OCI-LY7 (cell line): ENCODE measurements around the gene OR8B2.

ENCODE experiments used
- CTCF ChIP-seq: fragments of 200-600 bp; sonication (generic); conservative IDR thresholded peaks from 2 replicates; pipeline ENCODE4 v1.5.1; 2014; ENCODE audit warnings: mild to moderate bottlenecking, antibody characterized with exemption, low read length, moderate library complexity, mixed read lengths
- EZH2phosphoT487 ChIP-seq: fragments of 200-600 bp; sonication (generic); IDR thresholded peaks from 2 replicates; pipeline ENCODE4 v1.6.1; 2018; ENCODE audit warnings: low read depth, borderline replicate concordance, mild to moderate bottlenecking, mixed run types, antibody characterized with exemption, low read length, moderate library complexity, mixed read lengths

DNA sequence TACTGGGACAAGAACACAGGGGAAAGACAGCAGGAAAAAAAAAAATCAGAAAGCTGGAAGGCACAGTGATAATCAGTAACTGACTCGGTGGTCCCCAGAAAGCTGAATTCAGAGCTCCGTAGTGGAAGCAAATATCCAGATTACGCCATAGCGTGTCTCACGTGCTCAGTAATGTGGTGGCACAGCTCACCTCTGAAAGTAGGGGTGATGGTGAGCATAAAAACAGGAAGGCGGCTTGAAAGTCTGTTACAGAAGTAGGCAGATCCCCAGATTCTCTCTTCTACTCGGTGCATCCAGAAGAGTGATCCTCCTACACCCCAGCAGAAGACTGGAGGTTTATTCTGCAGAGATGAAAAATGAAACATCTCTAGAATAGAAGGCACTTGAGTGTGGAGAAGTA lies 25.6 kb upstream of the OR8B2 start:
- TF ChIP-seq CTCF = no peak
- no peak for TF ChIP-seq EZH2phosphoT487
